Measurements from ENCODE around the gene SEC24C.

The SEC24C gene

GRCh38 chr10:73809061-73809818 lies 65.1 kb downstream of the SEC24C start:
- TF ChIP-seq CTCF (IDR thresholded peaks at IDR 0.05; ENCODE audit: insufficient read depth, low read depth, low read length, missing control alignments) = no peak
- no peak for DNase-seq (ENCODE audit: low read depth)
- no peak overlapping the region for H3K4me3 ChIP-seq (ENCODE audit: low read depth, low read length)

GRCh38 chr10:73810358-73810734 lies 66.2 kb downstream of the SEC24C start:
- TF ChIP-seq CTCF (IDR thresholded peaks at IDR 0.05; ENCODE audit: insufficient read depth, low read depth, low read length, missing control alignments) = no peak
- DNase-seq (ENCODE audit: low read depth) = no peak
- peak overlapping the region; percentile 85 for H3K4me3 ChIP-seq (ENCODE audit: low read depth, low read length)

- peak overlapping the region; percentile 85 for H3K4me3 ChIP-seq (ENCODE audit: low read depth, low read length)
- TF ChIP-seq CTCF (IDR thresholded peaks at IDR 0.05; ENCODE audit: insufficient read depth, low read depth, low read length, missing control alignments) = no peak
- DNase-seq (ENCODE audit: low read depth) = peak; percentile 69
These were observed 66.7 kb downstream of the SEC24C start for GRCh38 chr10:73810735-73811465.

- no peak for DNase-seq (ENCODE audit: low read depth)
- H3K4me3 ChIP-seq (ENCODE audit: low read depth, low read length) = no peak overlapping the region
- no peak for TF ChIP-seq CTCF (IDR thresholded peaks at IDR 0.05; ENCODE audit: insufficient read depth, low read depth, low read length, missing control alignments)
These were observed 68.5 kb downstream of the SEC24C start for GRCh38 chr10:73812657-73813056.

GRCh38 chr10:73813333-73813732 lies 69.2 kb downstream of the SEC24C start:
- no peak overlapping the region for H3K4me3 ChIP-seq (ENCODE audit: low read depth, low read length)
- TF ChIP-seq CTCF (IDR thresholded peaks at IDR 0.05; ENCODE audit: insufficient read depth, low read depth, low read length, missing control alignments) = no peak
- no peak for DNase-seq (ENCODE audit: low read depth)

- H3K4me3 ChIP-seq (ENCODE audit: low read depth, low read length) = no peak overlapping the region
- DNase-seq (ENCODE audit: low read depth) = no peak
- no peak for TF ChIP-seq CTCF (IDR thresholded peaks at IDR 0.05; ENCODE audit: insufficient read depth, low read depth, low read length, missing control alignments)
These were observed 70.2 kb downstream of the SEC24C start for GRCh38 chr10:73814276-73814895.

Measured in GM12865 (cell line).